GM12801 (cell line): ENCODE results near the gene EIF2A.

Source experiments
- TF ChIP-seq, protein P1 (sequence below): IDR thresholded peaks from one replicate; pipeline ENCODE4 v1.5.1; 2011; ENCODE audit warnings: control low read depth; ENCODE audit not compliant: insufficient read length; ENCODE audit errors: extremely low read depth

EIF2A gene

DNA sequence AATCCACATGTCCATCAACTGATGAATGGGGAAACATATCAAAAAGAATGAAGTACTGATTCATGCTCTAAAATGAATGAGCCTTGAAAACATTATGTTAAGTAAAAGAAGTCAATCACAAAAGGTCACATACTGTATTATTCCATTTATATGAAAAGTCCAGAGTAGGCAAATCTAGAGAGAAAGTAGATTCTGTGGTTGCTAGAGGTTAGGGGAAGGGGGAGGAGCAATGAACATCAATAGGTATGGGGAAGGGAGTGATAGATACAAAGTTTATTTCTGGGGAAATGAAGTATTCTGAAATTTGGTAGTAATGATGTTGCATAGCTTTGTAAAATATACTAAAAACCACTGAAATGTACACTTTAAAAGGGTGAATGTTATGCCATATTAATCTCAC, 14.8 kb upstream of the EIF2A start:
- TF ChIP-seq, protein P1, sequence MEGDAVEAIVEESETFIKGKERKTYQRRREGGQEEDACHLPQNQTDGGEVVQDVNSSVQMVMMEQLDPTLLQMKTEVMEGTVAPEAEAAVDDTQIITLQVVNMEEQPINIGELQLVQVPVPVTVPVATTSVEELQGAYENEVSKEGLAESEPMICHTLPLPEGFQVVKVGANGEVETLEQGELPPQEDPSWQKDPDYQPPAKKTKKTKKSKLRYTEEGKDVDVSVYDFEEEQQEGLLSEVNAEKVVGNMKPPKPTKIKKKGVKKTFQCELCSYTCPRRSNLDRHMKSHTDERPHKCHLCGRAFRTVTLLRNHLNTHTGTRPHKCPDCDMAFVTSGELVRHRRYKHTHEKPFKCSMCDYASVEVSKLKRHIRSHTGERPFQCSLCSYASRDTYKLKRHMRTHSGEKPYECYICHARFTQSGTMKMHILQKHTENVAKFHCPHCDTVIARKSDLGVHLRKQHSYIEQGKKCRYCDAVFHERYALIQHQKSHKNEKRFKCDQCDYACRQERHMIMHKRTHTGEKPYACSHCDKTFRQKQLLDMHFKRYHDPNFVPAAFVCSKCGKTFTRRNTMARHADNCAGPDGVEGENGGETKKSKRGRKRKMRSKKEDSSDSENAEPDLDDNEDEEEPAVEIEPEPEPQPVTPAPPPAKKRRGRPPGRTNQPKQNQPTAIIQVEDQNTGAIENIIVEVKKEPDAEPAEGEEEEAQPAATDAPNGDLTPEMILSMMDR: no peak

GRCh38 chr3:150535204-150535603, 11.4 kb upstream of the EIF2A start:
- TF ChIP-seq, protein P1: no peak

DNA sequence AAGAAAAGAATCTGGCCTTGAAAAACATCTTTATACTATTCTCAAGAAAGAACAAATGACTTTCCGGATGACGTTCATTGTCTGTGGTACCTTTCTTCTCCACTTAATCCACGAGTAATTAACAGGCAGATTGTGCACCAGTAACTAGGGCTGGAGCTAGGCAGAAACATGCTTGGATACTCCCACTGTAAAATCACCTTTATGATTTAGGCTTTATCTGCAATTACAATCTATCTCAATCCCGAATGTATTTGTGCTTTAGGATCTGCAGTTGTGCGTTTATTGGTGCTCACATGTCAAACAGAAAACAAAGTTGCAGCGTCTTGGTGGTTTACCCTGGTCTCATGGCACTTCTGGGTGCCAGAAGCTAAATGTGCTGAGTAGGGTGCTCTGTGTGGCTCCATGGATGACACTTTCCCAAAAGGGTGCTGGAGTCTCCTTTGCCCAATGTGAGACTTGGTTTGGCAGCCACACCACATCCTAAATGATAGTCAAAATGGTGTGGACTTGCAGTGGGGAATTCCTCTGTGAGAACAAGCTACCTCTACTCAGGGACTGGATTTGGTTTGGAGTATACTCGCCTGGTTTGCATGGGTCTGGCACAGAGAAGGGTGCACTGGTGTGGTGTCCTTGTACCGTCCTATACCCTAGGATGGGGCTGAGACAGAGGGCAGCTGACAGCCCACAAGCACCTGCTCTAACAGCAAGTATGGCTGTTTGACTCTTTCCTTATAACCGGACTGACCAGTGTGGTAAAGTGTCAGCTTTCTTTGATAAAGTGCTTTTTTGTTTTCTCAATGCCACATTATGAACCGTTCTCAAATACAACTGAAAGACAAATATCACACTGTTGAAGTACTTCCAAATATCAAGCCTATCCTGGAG, 8.0 kb upstream of the EIF2A start:
- TF ChIP-seq, protein P1: no peak

GRCh38 chr3:150540297-150540696, 6.3 kb upstream of the EIF2A start:
- TF ChIP-seq, protein P1: no peak

GRCh38 chr3:150540991-150541390, 5.6 kb upstream of the EIF2A start:
- TF ChIP-seq, protein P1: no peak

DNA sequence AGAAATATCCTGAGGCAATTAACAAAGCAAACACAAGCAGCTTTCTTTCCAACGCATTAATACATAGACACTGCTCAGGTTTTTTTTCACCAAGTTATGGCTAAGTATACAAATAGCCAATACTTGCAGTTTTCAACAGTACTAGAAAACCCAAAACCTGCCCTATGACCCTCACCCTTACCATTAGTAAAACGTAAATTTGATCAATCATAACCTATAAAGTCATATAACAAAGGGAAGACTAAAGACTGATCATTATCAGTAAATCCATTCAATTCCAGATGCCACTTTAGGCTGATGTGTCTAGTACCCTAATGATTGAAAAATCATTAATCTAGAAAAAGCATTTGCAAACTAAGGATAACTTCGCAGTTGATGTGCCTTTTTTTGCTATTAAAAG, 3.5 kb upstream of the EIF2A start:
- TF ChIP-seq, protein P1: no peak

- TF ChIP-seq, protein P1: no peak
Measured at GRCh38 chr3:150543531-150543930, 3.1 kb upstream of the EIF2A start.
